Measurements from ENCODE around the gene SLC25A24.
"Not testable (repeated sequence)": the region's sequence is repeated elsewhere in the genome, so short reads cannot be mapped to it uniquely, and the experiment has no call there.

Gene SLC25A24

GRCh38 chr1:108162409-108162808 is 37.7 kb downstream of the SLC25A24 start:
- not testable (repeated sequence) for H4K8ac ChIP-seq (ENCODE audit: low read length); H3K9me3 ChIP-seq (ENCODE audit: control insufficient read depth, low read length); H3K9ac ChIP-seq (ENCODE audit: low read length); H3K4me1 ChIP-seq (ENCODE audit: control insufficient read depth, insufficient read depth, low read depth, low read length); H2AK5ac ChIP-seq (ENCODE audit: low read length, severe bottlenecking); H2BK5ac ChIP-seq (ENCODE audit: low read depth, low read length, poor library complexity, severe bottlenecking); DNase-seq; H3K4me2 ChIP-seq (ENCODE audit: low read length, poor library complexity, severe bottlenecking); H3K27me3 ChIP-seq (ENCODE audit: control insufficient read depth in 1 of 2, insufficient read depth in 1 of 2, low read length in 2 of 2); H3K23ac ChIP-seq (ENCODE audit: low read length in 2 of 2); H4K91ac ChIP-seq (ENCODE audit: low read length); H3K4me3 ChIP-seq (ENCODE audit: insufficient read depth in 1 of 2, low read depth in 1 of 2, low read length in 2 of 2); H3K27ac ChIP-seq (ENCODE audit: low read length, poor library complexity, severe bottlenecking); H3K79me1 ChIP-seq (replicated peaks; ENCODE audit: low read length, poor library complexity, severe bottlenecking); H2BK15ac ChIP-seq (ENCODE audit: low read depth, poor library complexity, severe bottlenecking); H2AFZ ChIP-seq (ENCODE audit: low read depth, low read length); H2BK120ac ChIP-seq (ENCODE audit: low read depth, low read length); H3K4ac ChIP-seq (ENCODE audit: low read depth in 1 of 2, low read length in 2 of 2); H3K14ac ChIP-seq (ENCODE audit: low read length in 2 of 2); H3K18ac ChIP-seq (ENCODE audit: low read depth in 1 of 2, low read length in 2 of 2); H2BK12ac ChIP-seq (ENCODE audit: low read length in 2 of 2)
- no CpG with 5 or more reads among the region's 1 CpG for WGBS
- H3K36me3 ChIP-seq (ENCODE audit: control insufficient read depth in 1 of 2, insufficient read depth in 2 of 2, low read depth in 1 of 2, low read length in 2 of 2), result peaks cover 4 to 21% of the 10 kb centered on the region in 2 experiments

DNA sequence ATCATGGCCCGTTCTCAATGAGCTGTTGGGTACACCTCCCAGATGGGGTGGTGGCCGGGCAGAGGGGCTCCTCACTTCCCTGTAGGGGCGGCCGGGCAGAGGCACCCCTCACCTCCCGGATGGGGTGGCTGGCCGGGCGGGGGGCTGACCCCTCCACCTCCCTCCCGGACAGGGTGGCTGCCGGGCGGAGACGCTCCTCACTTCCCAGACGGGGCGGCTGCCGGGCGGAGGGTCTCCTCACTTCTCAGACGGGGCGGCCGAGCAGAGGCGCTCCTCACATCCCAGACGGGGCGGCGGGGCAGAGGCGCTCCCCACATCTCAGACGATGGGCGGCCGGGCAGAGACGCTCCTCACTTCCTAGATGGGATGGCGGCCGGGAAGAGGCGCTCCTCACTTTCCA is 40.2 kb downstream of the SLC25A24 start:
- not testable (repeated sequence) for H2BK5ac ChIP-seq (ENCODE audit: low read depth, low read length, poor library complexity, severe bottlenecking); H3K27me3 ChIP-seq (ENCODE audit: control insufficient read depth in 1 of 2, insufficient read depth in 1 of 2, low read length in 2 of 2); H3K4ac ChIP-seq (ENCODE audit: low read depth in 1 of 2, low read length in 2 of 2); H3K27ac ChIP-seq (ENCODE audit: low read length, poor library complexity, severe bottlenecking); H3K9me3 ChIP-seq (ENCODE audit: control insufficient read depth, low read length); DNase-seq; H2BK12ac ChIP-seq (ENCODE audit: low read length in 2 of 2); H2BK120ac ChIP-seq (ENCODE audit: low read depth, low read length); H3K14ac ChIP-seq (ENCODE audit: low read length in 2 of 2); H2AK5ac ChIP-seq (ENCODE audit: low read length, severe bottlenecking); H3K18ac ChIP-seq (ENCODE audit: low read depth in 1 of 2, low read length in 2 of 2); H4K8ac ChIP-seq (ENCODE audit: low read length); H3K79me1 ChIP-seq (replicated peaks; ENCODE audit: low read length, poor library complexity, severe bottlenecking); H3K4me1 ChIP-seq (ENCODE audit: control insufficient read depth, insufficient read depth, low read depth, low read length); H3K9ac ChIP-seq (ENCODE audit: low read length); H3K4me2 ChIP-seq (ENCODE audit: low read length, poor library complexity, severe bottlenecking); H3K23ac ChIP-seq (ENCODE audit: low read length in 2 of 2); H4K91ac ChIP-seq (ENCODE audit: low read length); H2BK15ac ChIP-seq (ENCODE audit: low read depth, poor library complexity, severe bottlenecking); H2AFZ ChIP-seq (ENCODE audit: low read depth, low read length); H3K4me3 ChIP-seq (ENCODE audit: insufficient read depth in 1 of 2, low read depth in 1 of 2, low read length in 2 of 2)
- peaks cover 7 to 45% of the 10 kb centered on the region in 2 experiments for H3K36me3 ChIP-seq (ENCODE audit: control insufficient read depth in 1 of 2, insufficient read depth in 2 of 2, low read depth in 1 of 2, low read length in 2 of 2)
- WGBS, result 100% methylated on average over 4 of the region's 30 CpGs

- Histone ChIP-seq H2BK120ac (ENCODE audit: low read depth, low read length) (no peak overlapping the region), H3K14ac (ENCODE audit: low read length in 2 of 2) (no peak overlapping the region), H3K27me3 (ENCODE audit: control insufficient read depth in 1 of 2, insufficient read depth in 1 of 2, low read length in 2 of 2) (no peaks in the 10 kb centered on the region), H2AK5ac (ENCODE audit: low read length, severe bottlenecking) (no peak overlapping the region), H3K23ac (ENCODE audit: low read length in 2 of 2) (no peak overlapping the region), H3K9me3 (ENCODE audit: control insufficient read depth, low read length) (no peaks in the 10 kb centered on the region), H3K79me1 (replicated peaks; ENCODE audit: low read length, poor library complexity, severe bottlenecking) (peaks cover 5% of the 10 kb centered on the region), H3K27ac (ENCODE audit: low read length, poor library complexity, severe bottlenecking) (no peak overlapping the region), H3K36me3 (ENCODE audit: control insufficient read depth in 1 of 2, insufficient read depth in 2 of 2, low read depth in 1 of 2, low read length in 2 of 2) (peaks cover 7 to 55% of the 10 kb centered on the region in 2 experiments), H2AFZ (ENCODE audit: low read depth, low read length) (no peak overlapping the region), H2BK12ac (ENCODE audit: low read length in 2 of 2) (no peak overlapping the region), H3K4me3 (ENCODE audit: insufficient read depth in 1 of 2, low read depth in 1 of 2, low read length in 2 of 2) (no peak overlapping the region), H2BK15ac (ENCODE audit: low read depth, poor library complexity, severe bottlenecking) (no peak overlapping the region), H3K4me2 (ENCODE audit: low read length, poor library complexity, severe bottlenecking) (no peak overlapping the region), H3K4ac (ENCODE audit: low read depth in 1 of 2, low read length in 2 of 2) (no peak overlapping the region), H4K8ac (ENCODE audit: low read length) (no peak overlapping the region), H3K4me1 (ENCODE audit: control insufficient read depth, insufficient read depth, low read depth, low read length) (no peaks in the 10 kb centered on the region), H3K9ac (ENCODE audit: low read length) (no peak overlapping the region), H4K91ac (ENCODE audit: low read length) (no peak overlapping the region), H2BK5ac (ENCODE audit: low read depth, low read length, poor library complexity, severe bottlenecking) (no peak overlapping the region), H3K18ac (ENCODE audit: low read depth in 1 of 2, low read length in 2 of 2) (no peak overlapping the region)
- 100% methylated on average over 6 of the region's 7 CpGs for WGBS
- no peak for DNase-seq
Observed at GRCh38 chr1:108158893-108159453, 41.2 kb downstream of the SLC25A24 start.

- no peak overlapping the region for H3K27ac ChIP-seq (ENCODE audit: low read length, poor library complexity, severe bottlenecking)
- no peaks in the 10 kb centered on the region for H3K9me3 ChIP-seq (ENCODE audit: control insufficient read depth, low read length)
- H3K36me3 ChIP-seq (ENCODE audit: control insufficient read depth in 1 of 2, insufficient read depth in 2 of 2, low read depth in 1 of 2, low read length in 2 of 2), result peaks cover 9 to 94% of the 10 kb centered on the region in 2 experiments
- H3K79me1 ChIP-seq (replicated peaks; ENCODE audit: low read length, poor library complexity, severe bottlenecking), result peaks cover 10% of the 10 kb centered on the region
- no peak overlapping the region for H3K18ac ChIP-seq (ENCODE audit: low read depth in 1 of 2, low read length in 2 of 2)
- no peak overlapping the region for H4K8ac ChIP-seq (ENCODE audit: low read length)
- H3K4me1 ChIP-seq (ENCODE audit: control insufficient read depth, insufficient read depth, low read depth, low read length), result peaks cover 6% of the 10 kb centered on the region
- H3K9ac ChIP-seq (ENCODE audit: low read length), result no peak overlapping the region
- H3K27me3 ChIP-seq (ENCODE audit: control insufficient read depth in 1 of 2, insufficient read depth in 1 of 2, low read length in 2 of 2), result no peaks in the 10 kb centered on the region
- H2BK15ac ChIP-seq (ENCODE audit: low read depth, poor library complexity, severe bottlenecking), result no peak overlapping the region
- H3K23ac ChIP-seq (ENCODE audit: low read length in 2 of 2), result no peak overlapping the region
- no peak overlapping the region for H4K91ac ChIP-seq (ENCODE audit: low read length)
- no peak overlapping the region for H2AK5ac ChIP-seq (ENCODE audit: low read length, severe bottlenecking)
- DNase-seq, result no peak
- 94% methylated on average over 2 of the region's 4 CpGs for WGBS
- H2BK120ac ChIP-seq (ENCODE audit: low read depth, low read length), result no peak overlapping the region
- H3K4me2 ChIP-seq (ENCODE audit: low read length, poor library complexity, severe bottlenecking), result no peak overlapping the region
- no peak overlapping the region for H2AFZ ChIP-seq (ENCODE audit: low read depth, low read length)
- no peak overlapping the region for H2BK12ac ChIP-seq (ENCODE audit: low read length in 2 of 2)
- no peak overlapping the region for H3K4ac ChIP-seq (ENCODE audit: low read depth in 1 of 2, low read length in 2 of 2)
- H2BK5ac ChIP-seq (ENCODE audit: low read depth, low read length, poor library complexity, severe bottlenecking), result no peak overlapping the region
- no peak overlapping the region for H3K4me3 ChIP-seq (ENCODE audit: insufficient read depth in 1 of 2, low read depth in 1 of 2, low read length in 2 of 2)
- no peak overlapping the region for H3K14ac ChIP-seq (ENCODE audit: low read length in 2 of 2)
Observed at GRCh38 chr1:108154314-108154713, 45.8 kb downstream of the SLC25A24 start.

Measured in mesenchymal stem cell (in vitro differentiated cells and primary cell).